OCI-LY1 (cell line): ENCODE measurements around the gene SHCBP1.

ENCODE experiments used
- H2AFZ ChIP-seq: fragments of 200-600 bp; sonication (generic), shearing (Covaris generic); 2 replicates; pipeline ENCODE4 v1.6.0; 2014; ENCODE audit warnings: antibody characterized with exemption, mild to moderate bottlenecking, low read length
- H3F3A ChIP-seq: fragments of 200-600 bp; sonication (generic), shearing (Covaris generic); 2 replicates; pipeline ENCODE4 v1.6.0; 2014; ENCODE audit warnings: mild to moderate bottlenecking, antibody characterized with exemption, low read length, moderate library complexity; ENCODE audit not compliant: insufficient read depth
- H3K27ac ChIP-seq: fragments of 200-600 bp; sonication (generic); 2 replicates; pipeline ENCODE4 v1.5.1; 2014; ENCODE audit warnings: low read length, mixed run types, mild to moderate bottlenecking, low read depth; ENCODE audit not compliant: poor library complexity, severe bottlenecking
- H3K27me3 ChIP-seq: fragments of 200-600 bp; sonication (generic); 2 replicates; pipeline ENCODE4 v1.6.0; 2014; ENCODE audit warnings: antibody characterized with exemption, mild to moderate bottlenecking, low read length, moderate library complexity; ENCODE audit not compliant: insufficient read depth
- H3K36me3 ChIP-seq: fragments of 200-600 bp; sonication (generic); 2 replicates; pipeline ENCODE4 v1.6.1; 2014; ENCODE audit warnings: mild to moderate bottlenecking, antibody characterized with exemption, low read length, moderate library complexity, mixed read lengths; ENCODE audit not compliant: insufficient read depth
- H3K4me1 ChIP-seq: fragments of 200-600 bp; sonication (generic); 2 replicates; pipeline ENCODE4 v1.5.1; 2014; ENCODE audit warnings: mild to moderate bottlenecking, low read length, moderate library complexity; ENCODE audit not compliant: insufficient read depth, severe bottlenecking
- H3K4me2 ChIP-seq: fragments of 200-600 bp; sonication (generic), shearing (Covaris generic); 2 replicates; pipeline ENCODE4 v1.6.1; 2014; ENCODE audit warnings: low read length
- H3K4me3 ChIP-seq: fragments of 200-600 bp; sonication (generic); 2 replicates; pipeline ENCODE4 v1.5.1; 2014; ENCODE audit warnings: low read length, low read depth, mild to moderate bottlenecking, mixed read lengths; ENCODE audit not compliant: poor library complexity, severe bottlenecking
- H3K79me2 ChIP-seq: fragments of 200-600 bp; shearing (Covaris generic); 2 replicates; pipeline ENCODE4 v1.6.1; 2016; ENCODE audit warnings: mixed run types, low read length, mixed read lengths; ENCODE audit not compliant: insufficient read depth
- H3K9ac ChIP-seq: fragments of 200-600 bp; sonication (generic), shearing (Covaris generic); 2 replicates; pipeline ENCODE4 v1.6.1; 2014; ENCODE audit warnings: mild to moderate bottlenecking, low read length, mixed read lengths
- H3K9me2 ChIP-seq: fragments of 200-600 bp; sonication (generic), shearing (Covaris generic); 2 replicates; pipeline ENCODE4 v1.6.1; 2014; ENCODE audit warnings: low read depth, mild to moderate bottlenecking, low read length, mixed read lengths
- H3K9me3 ChIP-seq: fragments of 200-600 bp; shearing (Covaris generic); 2 replicates; pipeline ENCODE4 v1.6.1; 2014; ENCODE audit warnings: low read length, mixed read lengths
- H4K20me1 ChIP-seq: fragments of 200-600 bp; sonication (generic), shearing (Covaris generic); 2 replicates; pipeline ENCODE4 v1.6.0; 2016; ENCODE audit warnings: mild to moderate bottlenecking, low read length; ENCODE audit not compliant: insufficient read depth
- EZH2 ChIP-seq: fragments of 200-600 bp; sonication (generic), shearing (Covaris generic); IDR thresholded peaks from 2 replicates; pipeline ENCODE4 v1.8.0; 2017; ENCODE audit warnings: borderline replicate concordance, mixed run types, mild to moderate bottlenecking, antibody characterized with exemption, low read length, moderate library complexity, mixed read lengths
- TF ChIP-seq, protein P1 (sequence below): fragments of 200-600 bp; sonication (generic), shearing (Covaris generic); IDR thresholded peaks from 2 replicates; pipeline ENCODE4 v1.5.1; 2017; ENCODE audit warnings: mild to moderate bottlenecking, antibody characterized with exemption, low read length, moderate library complexity, mixed read lengths

The SHCBP1 gene

DNA sequence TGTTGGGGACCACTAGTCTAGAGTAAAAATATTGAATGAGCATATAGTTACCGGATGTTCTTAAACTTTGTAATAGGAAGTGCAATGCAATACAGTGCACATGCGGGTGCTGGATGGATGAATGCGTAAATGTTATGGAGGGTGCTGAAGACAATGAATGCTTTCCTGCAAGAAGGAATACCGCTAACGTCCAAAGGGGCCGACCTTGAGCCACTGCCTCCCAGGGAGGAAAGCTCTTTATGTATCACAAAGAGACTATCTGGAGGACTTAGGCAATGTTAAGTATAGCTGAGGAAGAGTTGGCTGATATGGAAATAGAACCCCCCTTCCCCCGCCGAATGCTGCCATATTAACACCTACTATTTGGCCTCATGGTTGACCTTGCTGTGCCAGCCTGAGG lies 27.5 kb upstream of the SHCBP1 start:
- no peak overlapping the region for H2AFZ ChIP-seq
- no peak overlapping the region for H3K4me2 ChIP-seq
- TF ChIP-seq, protein P1, sequence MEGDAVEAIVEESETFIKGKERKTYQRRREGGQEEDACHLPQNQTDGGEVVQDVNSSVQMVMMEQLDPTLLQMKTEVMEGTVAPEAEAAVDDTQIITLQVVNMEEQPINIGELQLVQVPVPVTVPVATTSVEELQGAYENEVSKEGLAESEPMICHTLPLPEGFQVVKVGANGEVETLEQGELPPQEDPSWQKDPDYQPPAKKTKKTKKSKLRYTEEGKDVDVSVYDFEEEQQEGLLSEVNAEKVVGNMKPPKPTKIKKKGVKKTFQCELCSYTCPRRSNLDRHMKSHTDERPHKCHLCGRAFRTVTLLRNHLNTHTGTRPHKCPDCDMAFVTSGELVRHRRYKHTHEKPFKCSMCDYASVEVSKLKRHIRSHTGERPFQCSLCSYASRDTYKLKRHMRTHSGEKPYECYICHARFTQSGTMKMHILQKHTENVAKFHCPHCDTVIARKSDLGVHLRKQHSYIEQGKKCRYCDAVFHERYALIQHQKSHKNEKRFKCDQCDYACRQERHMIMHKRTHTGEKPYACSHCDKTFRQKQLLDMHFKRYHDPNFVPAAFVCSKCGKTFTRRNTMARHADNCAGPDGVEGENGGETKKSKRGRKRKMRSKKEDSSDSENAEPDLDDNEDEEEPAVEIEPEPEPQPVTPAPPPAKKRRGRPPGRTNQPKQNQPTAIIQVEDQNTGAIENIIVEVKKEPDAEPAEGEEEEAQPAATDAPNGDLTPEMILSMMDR = no peak
- TF ChIP-seq EZH2 = no peak
- no peaks in the 10 kb centered on the region for H3F3A ChIP-seq
- no peaks in the 10 kb centered on the region for H3K36me3 ChIP-seq
- no peaks in the 10 kb centered on the region for H4K20me1 ChIP-seq
- no peaks in the 10 kb centered on the region for H3K9me2 ChIP-seq
- H3K4me3 ChIP-seq = no peak overlapping the region
- no peaks in the 10 kb centered on the region for H3K9me3 ChIP-seq
- H3K4me1 ChIP-seq = no peaks in the 10 kb centered on the region
- H3K27ac ChIP-seq = no peak overlapping the region
- H3K79me2 ChIP-seq = no peaks in the 10 kb centered on the region
- no peaks in the 10 kb centered on the region for H3K27me3 ChIP-seq
- H3K9ac ChIP-seq = no peak overlapping the region

DNA sequence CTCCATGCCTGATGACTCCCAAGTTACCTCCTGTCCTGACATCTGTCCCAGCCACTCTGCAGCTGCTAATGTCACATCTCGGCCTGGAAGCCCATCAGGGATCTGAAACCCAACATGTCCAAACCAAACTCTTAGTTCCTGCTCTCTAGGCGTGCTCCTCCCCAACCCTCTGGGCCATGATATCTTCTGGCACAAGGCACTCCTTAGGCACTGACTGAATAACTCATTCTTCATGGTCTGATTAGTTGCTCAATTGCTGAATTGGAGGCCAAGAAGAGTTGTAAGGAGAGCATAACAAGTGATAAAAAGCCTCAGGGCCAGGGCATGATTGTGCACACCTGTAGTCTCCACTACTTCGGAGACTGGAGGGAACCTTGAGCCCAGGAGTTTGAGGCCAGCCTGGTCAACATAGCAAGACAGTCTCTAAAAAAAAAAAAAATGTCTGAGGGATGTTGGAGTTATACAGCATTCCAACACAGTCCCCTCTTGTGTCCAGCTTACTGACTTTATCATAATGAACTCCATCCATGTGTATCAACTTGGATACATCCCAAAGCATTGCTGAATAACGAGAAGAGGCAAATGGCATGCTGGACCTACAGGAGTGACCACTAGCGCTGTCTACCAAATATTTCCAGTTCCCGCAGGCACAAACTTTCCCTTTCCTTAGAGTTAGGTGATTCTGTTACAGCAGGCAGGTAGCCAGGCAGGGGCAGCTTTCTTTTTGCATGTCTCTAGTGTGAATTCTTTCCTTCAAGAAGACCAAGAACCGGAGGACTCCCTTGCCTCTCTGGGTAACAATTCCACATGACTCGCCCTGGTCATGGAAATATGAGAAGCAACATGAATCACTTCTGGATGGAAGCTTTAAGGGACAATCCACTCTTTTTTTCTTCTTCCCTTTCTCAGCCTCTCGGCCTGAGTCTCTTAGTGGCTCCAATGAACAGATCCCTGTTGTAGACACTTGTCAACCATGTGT lies 18.1 kb upstream of the SHCBP1 start:
- no peak overlapping the region for H3K9ac ChIP-seq
- H3K4me3 ChIP-seq = no peak overlapping the region
- no peaks in the 10 kb centered on the region for H3K4me1 ChIP-seq
- H3K9me3 ChIP-seq = no peaks in the 10 kb centered on the region
- H3K27ac ChIP-seq = no peak overlapping the region
- no peaks in the 10 kb centered on the region for H3K36me3 ChIP-seq
- H3K4me2 ChIP-seq = no peak overlapping the region
- TF ChIP-seq, protein P1 = no peak
- no peak for TF ChIP-seq EZH2
- no peaks in the 10 kb centered on the region for H4K20me1 ChIP-seq
- H3K27me3 ChIP-seq = no peaks in the 10 kb centered on the region
- H3K79me2 ChIP-seq = no peaks in the 10 kb centered on the region
- H3F3A ChIP-seq = no peaks in the 10 kb centered on the region
- no peak overlapping the region for H2AFZ ChIP-seq
- H3K9me2 ChIP-seq = no peaks in the 10 kb centered on the region

DNA sequence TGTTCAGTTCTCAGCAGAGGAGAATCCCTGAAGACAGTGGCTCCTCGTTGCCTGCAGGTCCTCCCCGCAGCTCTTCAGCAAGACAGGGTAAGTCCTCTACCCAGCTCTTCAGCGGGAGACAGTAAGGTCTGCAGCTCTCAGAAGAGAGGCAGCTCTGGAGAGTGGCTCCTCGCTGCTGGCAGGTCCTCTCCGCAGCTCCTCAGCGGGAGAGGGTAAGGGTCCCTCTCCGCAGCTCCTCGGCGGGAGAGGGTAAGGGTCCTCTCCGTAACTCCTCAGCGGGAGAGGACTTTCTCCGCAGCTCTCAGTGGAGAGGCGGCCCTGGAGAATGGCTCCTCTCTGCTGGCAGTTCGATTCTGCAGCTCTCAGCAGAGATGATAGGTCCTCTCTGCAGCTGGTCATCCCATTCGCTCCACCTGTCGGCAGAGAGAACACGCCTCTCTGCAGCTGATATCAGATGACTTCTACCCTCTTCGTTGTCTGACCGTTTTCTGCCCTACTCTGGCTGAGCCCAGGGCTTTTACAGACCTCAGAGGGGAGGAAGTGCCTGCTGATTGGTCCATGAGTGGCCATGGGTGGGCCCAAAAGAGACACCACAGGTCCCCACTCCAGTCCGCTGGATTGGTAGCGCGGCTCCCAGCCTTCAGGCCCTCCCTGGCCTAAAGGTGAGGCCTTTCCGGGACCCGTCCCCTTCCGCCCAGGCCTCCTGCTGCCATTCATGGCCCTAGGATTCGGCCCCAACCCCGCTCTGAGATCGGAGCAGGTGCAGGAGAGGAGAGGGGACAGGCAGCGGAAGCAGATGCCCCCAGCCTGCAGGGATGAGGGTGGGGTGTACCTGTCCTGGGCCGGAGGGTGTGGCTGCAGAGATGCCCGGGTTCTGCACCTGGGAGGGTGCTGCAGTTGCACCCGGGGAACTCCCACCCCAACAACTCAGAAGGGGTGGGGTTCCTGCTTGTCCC lies 11.9 kb upstream of the SHCBP1 start:
- no peaks in the 10 kb centered on the region for H3K27me3 ChIP-seq
- H4K20me1 ChIP-seq = no peaks in the 10 kb centered on the region
- H3K36me3 ChIP-seq = no peaks in the 10 kb centered on the region
- TF ChIP-seq EZH2 = no peak
- H2AFZ ChIP-seq = no peak overlapping the region; the same call in 1 of the 2 replicates
- no peak overlapping the region for H3K9ac ChIP-seq
- no peak overlapping the region for H3K4me3 ChIP-seq
- H3K9me3 ChIP-seq = no peaks in the 10 kb centered on the region
- H3F3A ChIP-seq = no peaks in the 10 kb centered on the region
- peaks cover 8% of the 10 kb centered on the region for H3K4me1 ChIP-seq
- H3K9me2 ChIP-seq = no peaks in the 10 kb centered on the region
- peak overlapping the region; percentile 16; the same call in 1 of the 2 replicates for H3K4me2 ChIP-seq
- no peak overlapping the region for H3K27ac ChIP-seq
- H3K79me2 ChIP-seq = no peaks in the 10 kb centered on the region
